H9 (cell line): ENCODE measurements around the gene MYOCD. TPM values are rescaled to one million over a fixed set of nuclear protein-coding genes. Genes with fewer than 3 reads are reported as not detected.

ENCODE experiments used
- DNase-seq: peaks from one replicate; pipeline ENCODE4 v3.0.0-alpha.2; 2017
- H2AFZ ChIP-seq: one replicate; pipeline ENCODE4 v1.6.1; 2013; ENCODE audit warnings: mild to moderate bottlenecking, low read length, control low read depth, moderate library complexity
- H2AK5ac ChIP-seq: 2 replicates; pipeline ENCODE4 v1.6.1; 2013; ENCODE audit warnings: low read length, control low read depth, mixed read lengths; ENCODE audit not compliant: insufficient read length
- H2BK120ac ChIP-seq: one replicate; pipeline ENCODE4 v1.6.1; 2013; ENCODE audit warnings: low read depth, mild to moderate bottlenecking, low read length, control low read depth, inconsistent platforms; ENCODE audit not compliant: poor library complexity, severe bottlenecking
- H2BK12ac ChIP-seq: 2 replicates; pipeline ENCODE4 v1.6.1; 2013; ENCODE audit warnings: low read length, control low read depth, mixed read lengths, low read depth; ENCODE audit not compliant: insufficient read length
- H2BK15ac ChIP-seq: 2 replicates; pipeline ENCODE4 v1.6.1; 2013; ENCODE audit warnings: low read depth, low read length, control low read depth
- H2BK20ac ChIP-seq: one replicate; pipeline ENCODE4 v1.6.1; 2013; ENCODE audit warnings: low read depth, mild to moderate bottlenecking, low read length, control low read depth, inconsistent platforms; ENCODE audit not compliant: poor library complexity, severe bottlenecking
- H2BK5ac ChIP-seq: 2 replicates; pipeline ENCODE4 v1.6.1; 2013; ENCODE audit warnings: low read length, control low read depth, mixed read lengths; ENCODE audit not compliant: insufficient read length
- H3K14ac ChIP-seq: 2 replicates; pipeline ENCODE4 v1.6.1; 2013; ENCODE audit warnings: low read length, control low read depth; ENCODE audit not compliant: insufficient read depth
- H3K18ac ChIP-seq: 2 replicates; pipeline ENCODE4 v1.6.1; 2013; ENCODE audit warnings: low read depth, mild to moderate bottlenecking, mixed read lengths, low read length, control low read depth; ENCODE audit not compliant: insufficient read length
- H3K23ac ChIP-seq: 2 replicates; pipeline ENCODE4 v1.6.1; 2013; ENCODE audit warnings: low read length, control low read depth, mixed read lengths, low read depth; ENCODE audit not compliant: insufficient read length
- H3K23me2 ChIP-seq: 2 replicates; pipeline ENCODE4 v1.6.1; 2013; ENCODE audit warnings: low read depth, mild to moderate bottlenecking, mixed read lengths, low read length, control low read depth; ENCODE audit not compliant: insufficient read length, poor library complexity, severe bottlenecking
- H3K27ac ChIP-seq: 2 replicates; pipeline ENCODE4 v1.5.1; 2013; ENCODE audit warnings: low read length, control low read depth, mixed read lengths, low read depth; ENCODE audit not compliant: insufficient read length
- H3K27me3 ChIP-seq: 2 replicates; pipeline ENCODE4 v1.6.1; 2013; ENCODE audit warnings: low read length, control low read depth, inconsistent platforms; ENCODE audit not compliant: insufficient read depth
- H3K4ac ChIP-seq: 2 replicates; pipeline ENCODE4 v1.6.1; 2013; ENCODE audit warnings: low read depth, mild to moderate bottlenecking, control low read depth, inconsistent platforms, low read length, moderate library complexity
- H3K4me1 ChIP-seq: 2 replicates; pipeline ENCODE4 v1.6.1; 2013; ENCODE audit warnings: low read length, control low read depth, inconsistent platforms; ENCODE audit not compliant: insufficient read depth
- H3K4me2 ChIP-seq: 2 replicates; pipeline ENCODE4 v1.6.1; 2013; ENCODE audit warnings: low read length, control low read depth, mixed read lengths; ENCODE audit not compliant: insufficient read length, insufficient read depth
- H3K56ac ChIP-seq: 2 replicates; pipeline ENCODE4 v1.6.1; 2013; ENCODE audit warnings: low read depth, mild to moderate bottlenecking, mixed read lengths, low read length, control low read depth; ENCODE audit not compliant: insufficient read length
- H3K79me1 ChIP-seq: 2 replicates; pipeline ENCODE4 v1.6.1; 2013; ENCODE audit warnings: low read depth, mild to moderate bottlenecking, moderate library complexity, low read length, control low read depth, inconsistent platforms; ENCODE audit not compliant: insufficient read depth, poor library complexity, severe bottlenecking
- H3K79me2 ChIP-seq: 2 replicates; pipeline ENCODE4 v1.6.1; 2013; ENCODE audit warnings: low read length, control low read depth, inconsistent platforms; ENCODE audit not compliant: insufficient read depth
- H3K9ac ChIP-seq: 2 replicates; pipeline ENCODE4 v1.6.1; 2013; ENCODE audit warnings: low read length, control low read depth, mixed read lengths; ENCODE audit not compliant: insufficient read length; ENCODE audit errors: extremely low read depth
- H3K9me3 ChIP-seq: one replicate; pipeline ENCODE4 v1.6.1; 2013; ENCODE audit warnings: low read depth, low read length, inconsistent platforms; ENCODE audit not compliant: control insufficient read depth
- H3T11ph ChIP-seq: one replicate; pipeline ENCODE4 v1.6.1; 2013; ENCODE audit warnings: mild to moderate bottlenecking, low read length, control low read depth, inconsistent platforms
- H4K20me1 ChIP-seq: one replicate; pipeline ENCODE4 v1.6.1; 2013; ENCODE audit not compliant: control insufficient read depth, insufficient read length, insufficient read depth
- H4K5ac ChIP-seq: 2 replicates; pipeline ENCODE4 v1.6.1; 2013; ENCODE audit warnings: low read depth, mild to moderate bottlenecking, mixed read lengths, low read length, control low read depth; ENCODE audit not compliant: insufficient read length
- H4K8ac ChIP-seq: replicated peaks from 2 replicates; pipeline ENCODE4 v1.6.1; 2013; ENCODE audit warnings: low read length, control low read depth, mixed read lengths, low read depth; ENCODE audit not compliant: insufficient read length
- H4K91ac ChIP-seq: 2 replicates; pipeline ENCODE4 v1.6.1; 2013; ENCODE audit warnings: low read depth, mild to moderate bottlenecking, moderate library complexity, mixed read lengths, low read length, control low read depth; ENCODE audit not compliant: insufficient read length
- H3K27ac Mint-ChIP-seq, 3 experiments: 2 replicates in 2 of 3; 3 replicates in 1 of 3; pipeline ENCODE4 v1.8.0; 2020 to 2021; ENCODE audit warnings: mixed read lengths in 3 of 3, mild to moderate bottlenecking in 1 of 3, moderate library complexity in 1 of 3
- H3K27me3 Mint-ChIP-seq: 2 replicates; pipeline ENCODE4 v1.8.0; 2021; ENCODE audit warnings: low read depth, mild to moderate bottlenecking, moderate library complexity, mixed read lengths
- H3K36me3 Mint-ChIP-seq, 3 experiments: 2 replicates in 2 of 3; 3 replicates in 1 of 3; pipeline ENCODE4 v1.8.0; 2020 to 2021; ENCODE audit warnings: low read depth in 3 of 3, mixed read lengths in 3 of 3; ENCODE audit not compliant: insufficient read depth in 1 of 3
- H3K4me1 Mint-ChIP-seq, 2 experiments: 2 replicates each; pipeline ENCODE4 v1.8.0; 2020; ENCODE audit warnings: mixed read lengths in 2 of 2
- H3K4me3 Mint-ChIP-seq, 2 experiments: 2 replicates in 1 of 2; 3 replicates in 1 of 2; pipeline ENCODE4 v1.8.0; 2020 to 2021; ENCODE audit warnings: mild to moderate bottlenecking in 2 of 2, mixed read lengths in 2 of 2, moderate library complexity in 1 of 2
- H3K9me3 Mint-ChIP-seq, 2 experiments: 2 replicates in 1 of 2; 3 replicates in 1 of 2; pipeline ENCODE4 v1.8.0; 2020; ENCODE audit warnings: mild to moderate bottlenecking in 2 of 2, mixed read lengths in 2 of 2, moderate library complexity in 1 of 2
- WGBS: extraction: QIAGEN DNeasy Blood & Tissue Kit; methylation state at CpG from one replicate; pipeline ENCODE4 v1.1.7; 2013; ENCODE audit warnings: missing lambda C conversion rate, low lambda C conversion rate, mixed read lengths; ENCODE audit not compliant: insufficient read length; ENCODE audit errors: extremely low coverage; 5-methylcytosine and 5-hydroxymethylcytosine counted together
- total RNA-seq: library from RNA; stranded (reverse); gene quantifications from 2 replicates; pipeline ENCODE4 v1.2.1, GENCODE V29; 2021
- TF ChIP-seq, protein P1 (sequence below): fragments of 200-600 bp; sonication (generic); conservative IDR thresholded peaks from 3 replicates; pipeline ENCODE4 v1.8.0; 2021; ENCODE audit warnings: antibody characterized with exemption, mild to moderate bottlenecking

Gene MYOCD
- total RNA-seq, 1 experiment from 2014 or later, result 0.17 TPM

GRCh38 chr17:12814718-12815117 lies 149.0 kb downstream of the MYOCD start:
- TF ChIP-seq, protein P1, sequence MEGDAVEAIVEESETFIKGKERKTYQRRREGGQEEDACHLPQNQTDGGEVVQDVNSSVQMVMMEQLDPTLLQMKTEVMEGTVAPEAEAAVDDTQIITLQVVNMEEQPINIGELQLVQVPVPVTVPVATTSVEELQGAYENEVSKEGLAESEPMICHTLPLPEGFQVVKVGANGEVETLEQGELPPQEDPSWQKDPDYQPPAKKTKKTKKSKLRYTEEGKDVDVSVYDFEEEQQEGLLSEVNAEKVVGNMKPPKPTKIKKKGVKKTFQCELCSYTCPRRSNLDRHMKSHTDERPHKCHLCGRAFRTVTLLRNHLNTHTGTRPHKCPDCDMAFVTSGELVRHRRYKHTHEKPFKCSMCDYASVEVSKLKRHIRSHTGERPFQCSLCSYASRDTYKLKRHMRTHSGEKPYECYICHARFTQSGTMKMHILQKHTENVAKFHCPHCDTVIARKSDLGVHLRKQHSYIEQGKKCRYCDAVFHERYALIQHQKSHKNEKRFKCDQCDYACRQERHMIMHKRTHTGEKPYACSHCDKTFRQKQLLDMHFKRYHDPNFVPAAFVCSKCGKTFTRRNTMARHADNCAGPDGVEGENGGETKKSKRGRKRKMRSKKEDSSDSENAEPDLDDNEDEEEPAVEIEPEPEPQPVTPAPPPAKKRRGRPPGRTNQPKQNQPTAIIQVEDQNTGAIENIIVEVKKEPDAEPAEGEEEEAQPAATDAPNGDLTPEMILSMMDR, result no peak
- Histone ChIP-seq H2BK20ac (no peak overlapping the region), H3K4ac (no peak overlapping the region), H3K4me1 (no peaks in the 10 kb centered on the region), H3K79me2 (no peaks in the 10 kb centered on the region), H2BK5ac (no peak overlapping the region), H2AFZ (no peak overlapping the region), H3K9ac (no peak overlapping the region), H3K23me2 (no peaks in the 10 kb centered on the region), H3K18ac (no peak overlapping the region), H3K79me1 (peaks cover 1% of the 10 kb centered on the region), H4K5ac (no peak overlapping the region), H3K27ac (no peak overlapping the region), H4K8ac (no peak overlapping the region), H4K20me1 (no peaks in the 10 kb centered on the region), H3K56ac (no peak overlapping the region), H2BK120ac (no peak overlapping the region), H2BK12ac (no peak overlapping the region), H4K91ac (no peak overlapping the region), H3K14ac (no peak overlapping the region), H3T11ph (no peak overlapping the region), H3K9me3 (no peaks in the 10 kb centered on the region), H3K4me2 (no peak overlapping the region), H3K27me3 (no peaks in the 10 kb centered on the region), H3K23ac (no peak overlapping the region), H2BK15ac (no peak overlapping the region), H2AK5ac (no peak overlapping the region)
- whole genome bisulfite sequencing, result no CpG with 5 or more reads among the region's 2 CpGs
- Mint-ChIP-seq H3K4me3 (no peak overlapping the region), H3K4me1 (peaks cover 8 to 12% of the 10 kb centered on the region in 2 experiments), H3K9me3 (peaks cover 4 to 6% of the 10 kb centered on the region in 2 experiments; a peak in 3 of 5 replicates), H3K27ac (peak overlapping the region in 2 of 3 experiments; percentile 44 to 53; a peak in 1 of 7 replicates), H3K27me3 (no peaks in the 10 kb centered on the region), H3K36me3 (peaks cover 4 to 14% (median 7%) of the 10 kb centered on the region in 3 experiments; a peak in 6 of 7 replicates)
- DNase-seq, result no peak
